H1 (cell line): ENCODE results near the gene UBASH3B. TPM values are rescaled to one million over a fixed set of nuclear protein-coding genes. Genes with fewer than 3 reads are reported as not detected.

Source experiments
- CTCF ChIA-PET: fragments of 300-600 bp; sonication (Branson Sonifier 250); formaldehyde crosslinking; loops from one replicate; lab custom pipeline; 2021; ENCODE audit not compliant: partially characterized antibody; lab: Charles Lee
- POLR2A ChIA-PET: fragments of 300-600 bp; sonication (Branson Sonifier 250); formaldehyde crosslinking; loops from one replicate; lab custom pipeline; 2021; ENCODE audit warnings: inconsistent platforms; ENCODE audit not compliant: partially characterized antibody; lab: Charles Lee
- DNase-seq, 2 experiments: peaks; one replicate each; pipeline versions ENCODE4 v3.0.0 to v3.0.0-alpha.2; 2010 to 2022; ENCODE audit warnings: low spot score in 2 of 2, low read depth in 1 of 2, mixed read lengths in 1 of 2
- FAIRE-seq: peaks from 2 replicates; lab custom pipeline; 2011; peaks lifted over from hg19 to GRCh38; lab: Jason Lieb, UNC
- H2AFZ ChIP-seq: 2 replicates; pipeline ENCODE4 v1.8.1; 2012; ENCODE audit warnings: low read length, inconsistent platforms
- H2AK5ac ChIP-seq: 2 replicates; pipeline ENCODE4 v1.6.1; 2013; ENCODE audit warnings: low read depth, low read length
- H2BK120ac ChIP-seq: replicated peaks from 2 replicates; pipeline ENCODE3; 2013; ENCODE audit warnings: low read depth, low read length, inconsistent platforms
- H2BK12ac ChIP-seq: 2 replicates; pipeline ENCODE4 v1.6.1; 2013; ENCODE audit warnings: low read depth, low read length
- H2BK15ac ChIP-seq: 2 replicates; pipeline ENCODE4 v1.6.1; 2013; ENCODE audit warnings: low read length
- H2BK20ac ChIP-seq: 2 replicates; pipeline ENCODE4 v1.6.1; 2013; ENCODE audit warnings: low read length
- H2BK5ac ChIP-seq: 2 replicates; pipeline ENCODE4 v1.6.1; 2013; ENCODE audit warnings: low read depth, low read length
- H3K14ac ChIP-seq: 2 replicates; pipeline ENCODE4 v1.6.1; 2013; ENCODE audit warnings: inconsistent platforms; ENCODE audit not compliant: insufficient read length
- H3K18ac ChIP-seq: 2 replicates; pipeline ENCODE4 v1.6.1; 2013; ENCODE audit warnings: low read length; ENCODE audit errors: extremely low read depth
- H3K23ac ChIP-seq: 2 replicates; pipeline ENCODE4 v1.6.1; 2013; ENCODE audit warnings: inconsistent platforms; ENCODE audit not compliant: insufficient read length
- H3K23me2 ChIP-seq: 2 replicates; pipeline ENCODE4 v1.6.1; 2013; ENCODE audit warnings: low read depth, low read length
- H3K27ac ChIP-seq: 2 replicates; pipeline ENCODE4 v1.6.1; 2011; ENCODE audit warnings: low read depth, low read length, inconsistent platforms
- H3K27me3 ChIP-seq, 4 experiments: replicated peaks in 1 of 4; 1 replicate in 1 of 4; 2 replicates in 3 of 4; pipeline versions ENCODE4 v1.6.1 to v1.8.1; 2011 to 2013; ENCODE audit warnings: low read length in 3 of 4, mild to moderate bottlenecking in 3 of 4, inconsistent platforms in 2 of 4, mixed read lengths in 2 of 4, moderate library complexity in 1 of 4; ENCODE audit not compliant: control insufficient read depth in 3 of 4, insufficient read depth in 3 of 4; ENCODE audit errors: extremely low read depth in 1 of 4
- H3K36me3 ChIP-seq, 4 experiments: 2 replicates each; pipeline versions ENCODE4 v1.6.1 to v1.8.1; 2011 to 2013; ENCODE audit warnings: mild to moderate bottlenecking in 4 of 4, low read length in 3 of 4, moderate library complexity in 2 of 4, control low read depth in 1 of 4, inconsistent platforms in 1 of 4; ENCODE audit not compliant: insufficient read depth in 4 of 4, control insufficient read depth in 2 of 4
- H3K4ac ChIP-seq: replicated peaks from 2 replicates; pipeline ENCODE3; 2013; ENCODE audit warnings: low read length, low read depth, mixed read lengths, inconsistent platforms; ENCODE audit not compliant: insufficient read length
- H3K4me1 ChIP-seq, 4 experiments: replicated peaks in 1 of 4; 1 replicate in 1 of 4; 2 replicates in 3 of 4; pipeline versions ENCODE4 v1.6.1 to v1.8.1; 2011 to 2013; ENCODE audit warnings: low read length in 3 of 4, inconsistent platforms in 2 of 4, mixed read lengths in 1 of 4; ENCODE audit not compliant: insufficient read depth in 4 of 4, control insufficient read depth in 3 of 4
- H3K4me2 ChIP-seq, 2 experiments: 2 replicates each; pipeline versions ENCODE4 v1.6.1 to v1.8.1; 2011 to 2013; ENCODE audit warnings: low read depth in 2 of 2, low read length in 2 of 2, control low read depth in 1 of 2, inconsistent platforms in 1 of 2, mild to moderate bottlenecking in 1 of 2; ENCODE audit not compliant: insufficient read depth in 1 of 2
- H3K4me3 ChIP-seq, 4 experiments: fragments of 200-600, 300-600 bp in 1 of 4; sonication (generic), shearing (Covaris generic), sonication (Bioruptor Twin) in 1 of 4; 2 replicates each; pipeline versions ENCODE4 v1.5.1 to v1.8.1; 2011 to 2016; ENCODE audit warnings: low read length in 4 of 4, low read depth in 3 of 4, control low read depth in 2 of 4, inconsistent platforms in 2 of 4, mild to moderate bottlenecking in 2 of 4, mixed read lengths in 1 of 4, moderate library complexity in 1 of 4; ENCODE audit not compliant: insufficient read depth in 2 of 4; ENCODE audit errors: extremely low read depth in 1 of 4
- H3K56ac ChIP-seq: replicated peaks from 2 replicates; pipeline ENCODE3; 2013; ENCODE audit warnings: low read depth, mild to moderate bottlenecking, mixed read lengths, low read length, inconsistent platforms; ENCODE audit not compliant: insufficient read length
- H3K79me1 ChIP-seq: 2 replicates; pipeline ENCODE4 v1.6.1; 2013; ENCODE audit warnings: low read depth, low read length, control low read depth
- H3K79me2 ChIP-seq, 2 experiments: 2 replicates each; pipeline versions ENCODE4 v1.6.1 to v1.8.1; 2012 to 2013; ENCODE audit warnings: low read length in 2 of 2, mild to moderate bottlenecking in 2 of 2, inconsistent platforms in 1 of 2; ENCODE audit not compliant: insufficient read depth in 2 of 2, control insufficient read depth in 1 of 2
- H3K9ac ChIP-seq, 4 experiments: replicated peaks in 1 of 4; 1 replicate in 1 of 4; 2 replicates in 3 of 4; pipeline versions ENCODE4 v1.6.1 to v1.8.1; 2011 to 2013; ENCODE audit warnings: low read depth in 3 of 4, low read length in 3 of 4, control low read depth in 2 of 4, mild to moderate bottlenecking in 2 of 4, moderate library complexity in 2 of 4, inconsistent platforms in 1 of 4; ENCODE audit errors: extremely low read depth in 1 of 4
- H3K9me3 ChIP-seq, 2 experiments: 2 replicates each; pipeline versions ENCODE4 v1.6.1 to v1.8.1; 2012 to 2013; ENCODE audit warnings: mild to moderate bottlenecking in 2 of 2, moderate library complexity in 2 of 2, control low read depth in 1 of 2, inconsistent platforms in 1 of 2, low read depth in 1 of 2, low read length in 1 of 2, mixed read lengths in 1 of 2; ENCODE audit not compliant: insufficient read depth in 2 of 2
- H4K20me1 ChIP-seq, 2 experiments: replicated peaks in 1 of 2; 2 replicates each; pipeline versions ENCODE3 to v1.8.1; 2011 to 2013; ENCODE audit warnings: inconsistent platforms in 2 of 2, low read length in 2 of 2, mild to moderate bottlenecking in 1 of 2; ENCODE audit not compliant: insufficient read depth in 2 of 2, control insufficient read depth in 1 of 2
- H4K5ac ChIP-seq: 2 replicates; pipeline ENCODE4 v1.6.1; 2013; ENCODE audit warnings: low read length, low read depth, mixed read lengths, inconsistent platforms; ENCODE audit not compliant: insufficient read length
- H4K8ac ChIP-seq: 2 replicates; pipeline ENCODE4 v1.8.0; 2013; ENCODE audit warnings: mild to moderate bottlenecking, moderate library complexity, low read length, inconsistent platforms; ENCODE audit not compliant: insufficient read depth; ENCODE audit errors: extremely low read depth
- H4K91ac ChIP-seq: replicated peaks from 2 replicates; pipeline ENCODE3; 2013; ENCODE audit warnings: low read length, mixed read lengths, inconsistent platforms; ENCODE audit not compliant: insufficient read length
- CTBP2 ChIP-seq: IDR thresholded peaks from 2 replicates; pipeline ENCODE4 v1.7.0; 2011; ENCODE audit warnings: borderline replicate concordance, mild to moderate bottlenecking, moderate library complexity, mixed read lengths, low read length; ENCODE audit not compliant: insufficient read depth, insufficient read length
- E2F6 ChIP-seq: IDR thresholded peaks from 2 replicates; pipeline ENCODE4 v1.6.1; 2012; ENCODE audit warnings: inconsistent platforms
- GABPA ChIP-seq: IDR thresholded peaks from 2 replicates; pipeline ENCODE4 v1.6.1; 2011; ENCODE audit warnings: mild to moderate bottlenecking, low read length, moderate library complexity, borderline replicate concordance; ENCODE audit not compliant: insufficient read depth
- JUND ChIP-seq: IDR thresholded peaks from 2 replicates; pipeline ENCODE4 v1.6.1; 2011; ENCODE audit warnings: mild to moderate bottlenecking, improper control_type of control experiment, low read length
- PHF8 ChIP-seq: fragments of 200-600 bp; sonication (generic); conservative IDR thresholded peaks from 2 replicates; pipeline ENCODE4 v1.7.1; 2012; ENCODE audit warnings: low read depth, mild to moderate bottlenecking, inconsistent platforms, low read length, moderate library complexity
- SIRT6 ChIP-seq: IDR thresholded peaks from one replicate; pipeline ENCODE4 v1.7.1; 2012; ENCODE audit warnings: low read length, inconsistent platforms
- SIX5 ChIP-seq: IDR thresholded peaks from 2 replicates; pipeline ENCODE4 v1.6.1; 2011; ENCODE audit warnings: mild to moderate bottlenecking, low read depth, low read length
- SRF ChIP-seq: IDR thresholded peaks from 2 replicates; pipeline ENCODE4 v1.6.1; 2011; ENCODE audit warnings: mild to moderate bottlenecking, low read depth, low read length, moderate library complexity
- WGBS, 2 experiments: shearing (Covaris generic) in 1 of 2; methylation state at CpG; one replicate each; pipeline versions ENCODE4 v1.1.6 to v1.1.7; 2013 to 2015; ENCODE audit warnings: low lambda C conversion rate in 2 of 2, mixed read lengths in 2 of 2, inconsistent platforms in 1 of 2, low coverage in 1 of 2, missing lambda C conversion rate in 1 of 2; ENCODE audit not compliant: insufficient replicate concordance in 2 of 2, insufficient coverage in 1 of 2, insufficient read length in 1 of 2; ENCODE audit errors: extremely low coverage in 1 of 2, missing lambda C conversion rate in 1 of 2; 5-methylcytosine and 5-hydroxymethylcytosine counted together
- polyA plus RNA-seq, 7 experiments: library from polyadenylated mRNA; depleted of rRNA in 3 of 7; stranded (reverse) in 5 of 7; unstranded in 2 of 7; fragments of >200 nt in 5 of 7; fragments of 200-250 nt in 2 of 7; gene quantifications; 1 replicate in 5 of 7; 2 replicates in 1 of 7; 4 replicates in 1 of 7; pipeline versions ENCODE4 v1.2.1 to v1.2.3, GENCODE V29; 2011 to 2013; ENCODE audit warnings: missing spikeins in 2 of 7, mixed read lengths in 2 of 7
- total RNA-seq: library from RNA; stranded (reverse); fragmentation: NEBNext Ultra II Directional; extraction: Animal tissue kit (Norgen Biotek cat#: 25700); gene quantifications from 2 replicates; pipeline ENCODE4 v1.2.1, GENCODE V29; 2021

Gene UBASH3B
- total and polyA plus RNA-seq, 2 of the 8 experiments (the other 6 are each of a cell fraction or from before 2014, with no cell fraction given) = 7.5 to 9.5 TPM

GRCh38 chr11:122723106-122723505, 67.6 kb downstream of the UBASH3B start:
- Histone ChIP-seq H3K4me1 (peaks cover 0 to 7% (median 3%) of the 10 kb centered on the region in 4 experiments; a peak in 4 of 7 replicates), H3K36me3 (no peaks in the 10 kb centered on the region), H3K27me3 (no peaks in the 10 kb centered on the region), H2BK5ac (no peak overlapping the region), H4K20me1 (no peaks in the 10 kb centered on the region), H2BK15ac (no peak overlapping the region), H3K79me1 (no peaks in the 10 kb centered on the region), H2AK5ac (no peak overlapping the region), H4K8ac (no peak overlapping the region), H2BK120ac (no peak overlapping the region), H3K23ac (no peak overlapping the region), H3K9ac (no peak overlapping the region), H2BK12ac (no peak overlapping the region), H3K4ac (no peak overlapping the region), H3K56ac (no peak overlapping the region), H3K4me3 (no peak overlapping the region), H2AFZ (no peak overlapping the region), H3K79me2 (no peaks in the 10 kb centered on the region), H2BK20ac (no peak overlapping the region), H4K91ac (no peak overlapping the region), H3K14ac (no peak overlapping the region), H3K27ac (no peak overlapping the region), H3K23me2 (no peaks in the 10 kb centered on the region), H4K5ac (no peak overlapping the region), H3K18ac (no peak overlapping the region), H3K4me2 (no peak overlapping the region), H3K9me3 (no peaks in the 10 kb centered on the region)
- 90% methylated on average over 4 of the region's 4 CpGs; no CpG with 5 or more reads in 1 of the 2 experiments for WGBS, 2 experiments
- DNase-seq (no peak), FAIRE-seq (no peak)
- CTCF ChIA-PET = interaction anchor here (0.6 to 1.4 kb wide), 2 partner anchors 16 to 310 kb away, joined by 3 to 5 read pairs; no protein-coding TSS in a partner anchor
- no peak for TF ChIP-seq JUND
- TF ChIP-seq SIRT6 = no peak
- TF ChIP-seq SRF = no peak
- no peak for TF ChIP-seq SIX5
- no peak for TF ChIP-seq E2F6
- TF ChIP-seq CTBP2 = no peak
- no peak for TF ChIP-seq GABPA
- TF ChIP-seq PHF8 = no peak
- POLR2A ChIA-PET = interaction anchor here (1.5 kb wide), 1 partner anchor 14 kb away, joined by 5 read pairs; no protein-coding TSS in a partner anchor
